Fibroblast of pulmonary artery (primary cell): ENCODE measurements around the gene PLXND1.

ENCODE experiments used
- DNase-seq: peaks from one replicate; pipeline ENCODE4 v3.0.0-alpha.2; 2010; ENCODE audit warnings: low read depth
- H3K4me3 ChIP-seq: replicated peaks from 2 replicates; pipeline ENCODE4 v1.5.1; 2011; ENCODE audit warnings: low read depth, mild to moderate bottlenecking, control low read depth, low read length, moderate library complexity
- TF ChIP-seq, protein P1 (sequence below): IDR thresholded peaks from 2 replicates; pipeline ENCODE4 v1.5.1; 2011; ENCODE audit warnings: mild to moderate bottlenecking, control low read depth, low read length, inconsistent platforms; ENCODE audit errors: missing control alignments

The PLXND1 gene

DNA sequence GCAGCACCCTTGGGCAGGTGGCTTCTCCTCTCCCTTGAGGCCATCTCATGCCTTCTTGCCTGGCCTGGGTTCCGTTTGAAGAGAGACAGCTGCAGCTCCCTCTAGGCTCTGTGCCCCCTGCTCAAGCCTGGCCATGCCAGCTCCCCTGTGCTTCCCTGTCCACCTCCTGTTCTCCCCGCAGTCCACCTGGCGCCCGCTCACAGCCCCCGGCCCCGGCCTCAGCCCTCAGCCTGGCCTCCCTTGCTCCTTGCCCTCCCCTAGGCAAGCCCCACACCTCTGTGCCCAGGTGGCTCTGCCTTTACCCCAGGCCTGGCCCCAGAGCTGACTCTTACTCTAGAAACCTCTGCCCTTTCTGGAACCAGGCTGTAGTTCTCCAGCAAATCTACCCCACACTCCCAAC lies 91.9 kb downstream of the PLXND1 start:
- H3K4me3 ChIP-seq = no peak overlapping the region
- TF ChIP-seq, protein P1, sequence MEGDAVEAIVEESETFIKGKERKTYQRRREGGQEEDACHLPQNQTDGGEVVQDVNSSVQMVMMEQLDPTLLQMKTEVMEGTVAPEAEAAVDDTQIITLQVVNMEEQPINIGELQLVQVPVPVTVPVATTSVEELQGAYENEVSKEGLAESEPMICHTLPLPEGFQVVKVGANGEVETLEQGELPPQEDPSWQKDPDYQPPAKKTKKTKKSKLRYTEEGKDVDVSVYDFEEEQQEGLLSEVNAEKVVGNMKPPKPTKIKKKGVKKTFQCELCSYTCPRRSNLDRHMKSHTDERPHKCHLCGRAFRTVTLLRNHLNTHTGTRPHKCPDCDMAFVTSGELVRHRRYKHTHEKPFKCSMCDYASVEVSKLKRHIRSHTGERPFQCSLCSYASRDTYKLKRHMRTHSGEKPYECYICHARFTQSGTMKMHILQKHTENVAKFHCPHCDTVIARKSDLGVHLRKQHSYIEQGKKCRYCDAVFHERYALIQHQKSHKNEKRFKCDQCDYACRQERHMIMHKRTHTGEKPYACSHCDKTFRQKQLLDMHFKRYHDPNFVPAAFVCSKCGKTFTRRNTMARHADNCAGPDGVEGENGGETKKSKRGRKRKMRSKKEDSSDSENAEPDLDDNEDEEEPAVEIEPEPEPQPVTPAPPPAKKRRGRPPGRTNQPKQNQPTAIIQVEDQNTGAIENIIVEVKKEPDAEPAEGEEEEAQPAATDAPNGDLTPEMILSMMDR = no peak
- no peak for DNase-seq

DNA sequence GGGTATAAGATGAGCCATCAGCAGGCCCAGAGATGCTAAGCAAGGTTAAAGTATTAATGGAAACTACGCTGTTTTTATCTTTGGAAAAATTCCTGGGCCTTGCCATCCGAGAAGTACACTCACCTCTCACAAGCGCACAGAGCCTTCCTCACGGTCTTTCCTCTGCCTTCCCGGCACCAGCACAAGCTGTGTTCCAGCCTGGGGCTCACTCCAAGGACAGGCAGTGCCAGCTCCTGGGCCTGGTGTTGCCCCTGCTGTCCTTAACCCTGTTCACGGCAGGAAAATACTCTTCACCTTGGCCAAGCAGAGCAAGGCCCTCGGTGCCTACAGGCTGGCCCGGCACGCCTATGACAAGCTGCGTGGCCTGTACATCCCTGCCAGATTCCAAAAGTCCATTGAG lies 92.4 kb downstream of the PLXND1 start:
- no peak overlapping the region for H3K4me3 ChIP-seq
- DNase-seq = no peak
- TF ChIP-seq, protein P1 = no peak

DNA sequence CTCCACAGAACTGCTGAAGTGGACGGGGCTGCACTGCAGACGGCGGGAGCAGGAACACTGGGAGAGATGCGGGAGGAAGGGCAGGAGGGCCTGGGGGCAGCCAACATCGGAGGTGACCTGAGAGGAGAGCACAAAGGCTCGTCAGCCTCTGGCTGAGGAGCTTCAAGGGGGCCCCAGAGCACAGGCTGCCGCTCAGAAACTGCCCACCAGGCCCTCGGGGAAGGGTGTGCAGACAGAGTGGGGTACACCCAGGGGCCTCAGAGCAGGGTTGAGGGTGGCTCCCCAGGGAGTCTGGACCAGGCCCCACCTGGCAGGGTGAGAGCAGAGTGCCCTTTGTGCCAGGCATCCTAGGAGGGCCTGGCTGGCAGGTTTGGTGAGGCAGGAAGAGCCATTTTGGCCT lies 92.8 kb downstream of the PLXND1 start:
- TF ChIP-seq, protein P1 = no peak

DNA sequence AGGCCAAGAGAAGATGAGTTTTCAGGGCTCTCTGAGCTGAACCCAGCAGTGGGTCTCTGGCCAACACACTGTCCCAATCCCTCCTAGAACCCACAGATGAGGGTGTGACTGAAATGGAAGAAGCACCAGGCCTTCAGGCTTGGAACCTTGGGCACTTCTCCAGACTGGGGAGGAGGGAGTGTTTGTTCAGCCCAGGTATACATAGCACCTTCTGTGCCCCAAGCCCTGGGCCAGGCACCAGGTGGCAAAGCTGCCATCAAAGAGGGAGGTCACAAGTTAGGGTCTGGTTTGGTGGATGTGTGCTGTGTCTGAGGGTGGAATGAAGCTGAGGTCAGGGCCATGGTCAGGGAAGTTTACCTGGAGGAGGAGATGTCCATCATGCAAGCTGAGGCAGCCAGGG lies 93.9 kb downstream of the PLXND1 start:
- no peak for DNase-seq

More for the DNA sequence above, 92.8 kb downstream of the PLXND1 start:
- H3K4me3 ChIP-seq = no peak overlapping the region
- DNase-seq = no peak

DNA sequence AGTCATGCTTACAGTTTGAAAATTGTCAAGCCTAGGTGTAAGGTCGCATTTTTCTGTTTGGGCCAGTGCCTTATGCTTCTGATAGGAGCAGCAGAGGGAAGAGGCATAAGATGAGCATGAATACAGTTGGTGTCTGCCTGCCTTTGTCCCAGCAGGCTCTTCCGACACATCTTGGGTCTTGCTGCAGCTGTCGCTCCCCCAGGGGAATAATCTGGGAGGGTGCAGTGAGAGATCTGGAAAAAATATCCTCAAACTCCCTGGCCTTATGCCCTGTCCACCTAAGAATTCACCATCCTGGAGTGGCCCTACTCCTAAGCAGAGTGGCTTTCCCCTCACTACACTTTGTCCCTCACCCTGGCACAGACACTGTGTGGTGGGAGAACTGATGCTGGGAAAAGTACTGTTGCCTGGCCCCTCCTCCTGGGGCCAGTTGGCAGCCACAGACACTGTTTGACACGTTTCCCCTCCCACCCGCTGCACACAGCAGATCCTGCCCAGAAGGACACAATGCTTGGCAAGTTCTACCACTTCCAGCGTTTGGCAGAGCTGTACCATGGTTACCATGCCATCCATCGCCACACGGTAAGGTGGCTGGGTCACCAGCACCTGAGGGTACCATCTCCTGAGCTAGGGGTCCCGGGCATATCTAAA lies 99.2 kb downstream of the PLXND1 start:
- H3K4me3 ChIP-seq = no peak overlapping the region
- DNase-seq = no peak
- TF ChIP-seq, protein P1 = no peak

More for the DNA sequence above, 93.9 kb downstream of the PLXND1 start:
- TF ChIP-seq, protein P1 = no peak
- no peak overlapping the region for H3K4me3 ChIP-seq

DNA sequence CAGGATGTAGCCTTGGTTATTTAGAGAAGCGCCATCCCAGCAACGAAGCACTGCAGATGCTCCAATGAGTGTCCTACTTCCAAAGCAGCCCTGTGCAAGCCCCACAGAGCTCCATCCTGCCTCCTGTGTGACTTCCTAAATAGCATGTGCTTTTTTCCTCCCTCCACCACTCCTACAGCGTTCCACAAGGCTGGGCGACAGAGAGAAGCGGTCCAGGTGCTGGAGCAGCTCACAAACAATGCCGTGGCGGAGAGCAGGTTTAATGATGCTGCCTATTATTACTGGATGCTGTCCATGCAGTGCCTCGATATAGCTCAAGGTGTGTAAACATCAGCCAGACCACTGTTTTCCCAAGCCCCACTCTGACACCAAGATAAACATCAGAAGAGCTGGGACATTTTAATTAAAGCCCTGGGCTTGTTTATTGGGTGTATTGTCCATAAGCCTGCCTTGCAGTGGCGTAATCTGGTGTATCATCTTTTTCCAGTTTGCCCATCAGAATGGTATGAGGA lies 100.2 kb downstream of the PLXND1 start:
- TF ChIP-seq, protein P1 = no peak
- H3K4me3 ChIP-seq = no peak overlapping the region
- no peak for DNase-seq

DNA sequence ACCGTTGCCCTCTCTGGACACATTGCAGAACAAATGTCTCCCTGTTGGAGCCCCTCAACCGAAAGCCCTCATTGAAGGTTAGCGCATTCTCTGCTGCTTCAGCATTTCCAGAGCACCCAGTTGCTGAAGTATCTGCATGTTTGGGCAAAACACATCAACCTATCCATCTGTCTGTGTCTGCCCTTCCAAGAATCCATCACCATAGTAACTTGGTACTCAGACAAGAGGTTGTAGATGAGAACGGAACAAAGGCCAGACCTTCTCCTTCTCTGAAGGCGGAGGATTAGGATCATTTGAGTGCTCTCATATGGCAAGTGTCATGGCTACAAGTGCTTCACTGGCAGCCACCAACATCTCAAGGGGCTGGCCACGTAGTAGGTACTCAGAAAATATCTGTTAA lies 101.1 kb downstream of the PLXND1 start:
- DNase-seq = no peak
- no peak overlapping the region for H3K4me3 ChIP-seq
- TF ChIP-seq, protein P1 = no peak
